Measurements from ENCODE around the gene HPN.

DNA sequence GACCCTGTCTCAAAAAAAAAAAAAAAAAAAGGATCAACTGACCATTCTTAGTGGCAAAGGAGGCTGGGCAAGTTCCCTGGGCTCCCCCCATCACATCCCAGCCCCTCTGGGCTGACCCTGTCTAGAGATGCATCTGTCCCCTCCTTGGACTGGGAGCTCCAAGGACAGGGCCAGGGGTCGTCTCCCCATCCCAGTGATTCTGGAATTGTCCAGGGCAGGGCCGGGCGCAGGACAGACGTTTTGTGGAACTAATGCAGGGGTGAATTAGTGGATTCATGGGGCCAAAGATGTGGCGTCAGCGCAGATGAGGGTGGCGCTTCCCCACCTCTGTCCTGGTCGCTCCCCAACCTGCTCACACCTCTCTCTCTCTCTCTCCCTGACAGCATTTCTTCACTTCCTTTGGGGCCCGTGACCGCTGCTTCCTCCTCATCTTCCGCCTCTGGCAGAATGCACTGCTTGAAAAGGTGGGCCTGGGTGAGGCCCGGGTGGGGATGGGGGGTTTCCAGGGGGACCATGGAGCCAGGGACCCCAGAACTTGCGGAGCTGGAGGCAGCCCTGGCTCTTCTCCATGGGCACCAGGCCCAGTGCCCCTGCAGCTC, 30.3 kb upstream of the HPN start:
- peak; percentile 54 to 82 (median 62) for TF ChIP-seq POLR2AphosphoS5 (IDR thresholded peaks at IDR 0.05)
- TF ChIP-seq, protein P1, sequence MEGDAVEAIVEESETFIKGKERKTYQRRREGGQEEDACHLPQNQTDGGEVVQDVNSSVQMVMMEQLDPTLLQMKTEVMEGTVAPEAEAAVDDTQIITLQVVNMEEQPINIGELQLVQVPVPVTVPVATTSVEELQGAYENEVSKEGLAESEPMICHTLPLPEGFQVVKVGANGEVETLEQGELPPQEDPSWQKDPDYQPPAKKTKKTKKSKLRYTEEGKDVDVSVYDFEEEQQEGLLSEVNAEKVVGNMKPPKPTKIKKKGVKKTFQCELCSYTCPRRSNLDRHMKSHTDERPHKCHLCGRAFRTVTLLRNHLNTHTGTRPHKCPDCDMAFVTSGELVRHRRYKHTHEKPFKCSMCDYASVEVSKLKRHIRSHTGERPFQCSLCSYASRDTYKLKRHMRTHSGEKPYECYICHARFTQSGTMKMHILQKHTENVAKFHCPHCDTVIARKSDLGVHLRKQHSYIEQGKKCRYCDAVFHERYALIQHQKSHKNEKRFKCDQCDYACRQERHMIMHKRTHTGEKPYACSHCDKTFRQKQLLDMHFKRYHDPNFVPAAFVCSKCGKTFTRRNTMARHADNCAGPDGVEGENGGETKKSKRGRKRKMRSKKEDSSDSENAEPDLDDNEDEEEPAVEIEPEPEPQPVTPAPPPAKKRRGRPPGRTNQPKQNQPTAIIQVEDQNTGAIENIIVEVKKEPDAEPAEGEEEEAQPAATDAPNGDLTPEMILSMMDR (IDR thresholded peaks at IDR 0.05 in 8 of 11, conservative IDR thresholded peaks at IDR 0.05 in 3 of 11) = no peak
